ENCODE measurements around the gene KCNH5. TPM values are rescaled to one million over a fixed set of nuclear protein-coding genes. Genes with fewer than 3 reads are reported as not detected.
"Not testable (repeated sequence)": the region's sequence is repeated elsewhere in the genome, so short reads cannot be mapped to it uniquely, and the experiment has no call there.

Gene KCNH5
- total RNA-seq, 2 donors from 2014 or later: not detected

- ATAC-seq (no peak), DNase-seq (ENCODE audit: low spot score in 2 of 2) (no peak)
- H3K36me3 Mint-ChIP-seq: no peaks in the 10 kb centered on the region
- H3K27ac Mint-ChIP-seq: no peak overlapping the region
- H3K9me3 Mint-ChIP-seq: peaks cover 5 to 13% of the 10 kb centered on the region in 2 donors
These were observed 106.5 kb downstream of the KCNH5 start for GRCh38 chr14:62938778-62939177.

GRCh38 chr14:62934439-62934838, 110.8 kb downstream of the KCNH5 start:
- Mint-ChIP-seq H3K27ac (no peak overlapping the region), H3K36me3 (no peaks in the 10 kb centered on the region), H3K9me3 (peaks cover 5 to 13% of the 10 kb centered on the region in 2 donors)
- DNase-seq (ENCODE audit: low spot score in 2 of 2) (no peak), ATAC-seq (no peak)

GRCh38 chr14:62921466-62921865, 123.8 kb downstream of the KCNH5 start:
- DNase-seq (ENCODE audit: low spot score in 2 of 2): no peak
- no peak for ATAC-seq
- peaks cover 0 to 16% of the 10 kb centered on the region in 2 donors for H3K9me3 Mint-ChIP-seq
- no peak overlapping the region for H3K27ac Mint-ChIP-seq
- no peaks in the 10 kb centered on the region for H3K36me3 Mint-ChIP-seq

- ATAC-seq (no peak), DNase-seq (ENCODE audit: low spot score in 2 of 2) (no peak)
- Mint-ChIP-seq H3K9me3 (peaks cover 0 to 6% of the 10 kb centered on the region in 2 donors), H3K27ac (no peak overlapping the region), H3K36me3 (no peaks in the 10 kb centered on the region)
These were observed 128.7 kb downstream of the KCNH5 start for GRCh38 chr14:62916551-62916950.

- ATAC-seq (no peak), DNase-seq (ENCODE audit: low spot score in 2 of 2) (no peak)
- no peak overlapping the region for H3K27ac Mint-ChIP-seq
- peaks cover 0 to 5% of the 10 kb centered on the region in 2 donors for H3K9me3 Mint-ChIP-seq
- no peaks in the 10 kb centered on the region for H3K36me3 Mint-ChIP-seq
These were observed 130.4 kb downstream of the KCNH5 start for GRCh38 chr14:62914873-62915272.

GRCh38 chr14:62914025-62914424, 131.2 kb downstream of the KCNH5 start:
- no peaks in the 10 kb centered on the region for H3K36me3 Mint-ChIP-seq
- ATAC-seq (no peak), DNase-seq (ENCODE audit: low spot score in 2 of 2) (no peak)
- H3K9me3 Mint-ChIP-seq: no peaks in the 10 kb centered on the region
- H3K27ac Mint-ChIP-seq: no peak overlapping the region

GRCh38 chr14:62908506-62908905, 136.8 kb downstream of the KCNH5 start:
- Mint-ChIP-seq H3K27ac (no peak overlapping the region), H3K9me3 (peaks cover 5% of the 10 kb centered on the region in 2 donors), H3K36me3 (no peaks in the 10 kb centered on the region)
- no peak for ATAC-seq
- DNase-seq (ENCODE audit: low spot score in 2 of 2): no peak

GRCh38 chr14:62905566-62905965, 139.7 kb downstream of the KCNH5 start:
- DNase-seq (ENCODE audit: low spot score in 2 of 2) (no peak), ATAC-seq (no peak)
- Mint-ChIP-seq H3K27ac (no peak overlapping the region), H3K9me3 (peaks cover 5 to 9% of the 10 kb centered on the region in 2 donors), H3K36me3 (no peaks in the 10 kb centered on the region)

GRCh38 chr14:62897771-62898170, 147.5 kb downstream of the KCNH5 start:
- Mint-ChIP-seq H3K9me3 (no peaks in the 10 kb centered on the region), H3K36me3 (no peaks in the 10 kb centered on the region), H3K27ac (no peak overlapping the region)
- no peak for ATAC-seq
- DNase-seq (ENCODE audit: low spot score in 2 of 2): no peak

GRCh38 chr14:62896932-62897456, 148.3 kb downstream of the KCNH5 start:
- DNase-seq (ENCODE audit: low spot score in 2 of 2) (no peak), ATAC-seq (no peak)
- Mint-ChIP-seq H3K36me3 (no peaks in the 10 kb centered on the region), H3K27ac (no peak overlapping the region), H3K9me3 (peaks cover 0 to under 1% of the 10 kb centered on the region in 2 donors)

- peaks cover 0 to 3% of the 10 kb centered on the region in 2 donors for H3K9me3 Mint-ChIP-seq
- DNase-seq (ENCODE audit: low spot score in 2 of 2) (no peak), ATAC-seq (no peak)
These were observed 150.5 kb downstream of the KCNH5 start for GRCh38 chr14:62894736-62895135.

GRCh38 chr14:62889364-62889763, 155.9 kb downstream of the KCNH5 start:
- H3K27ac Mint-ChIP-seq: no peak overlapping the region
- no peak for ATAC-seq
- H3K9me3 Mint-ChIP-seq: peaks cover 0 to 3% of the 10 kb centered on the region in 2 donors
- H3K36me3 Mint-ChIP-seq: no peaks in the 10 kb centered on the region
- DNase-seq (ENCODE audit: low spot score in 2 of 2): no peak

More at GRCh38 chr14:62894736-62895135, 150.5 kb downstream of the KCNH5 start:
- Mint-ChIP-seq H3K36me3 (no peaks in the 10 kb centered on the region), H3K27ac (no peak overlapping the region)

GRCh38 chr14:62886461-62886860, 158.8 kb downstream of the KCNH5 start:
- DNase-seq (ENCODE audit: low spot score in 2 of 2) (no peak), ATAC-seq (no peak)
- H3K9me3 Mint-ChIP-seq: no peaks in the 10 kb centered on the region
- no peaks in the 10 kb centered on the region for H3K36me3 Mint-ChIP-seq
- no peak overlapping the region for H3K27ac Mint-ChIP-seq

- H3K36me3 Mint-ChIP-seq: no peaks in the 10 kb centered on the region
- DNase-seq (ENCODE audit: low spot score in 2 of 2) (no peak), ATAC-seq (no peak)
- no peaks in the 10 kb centered on the region for H3K9me3 Mint-ChIP-seq
- H3K27ac Mint-ChIP-seq: no peak overlapping the region
These were observed 159.8 kb downstream of the KCNH5 start for GRCh38 chr14:62885451-62885850.

- Mint-ChIP-seq H3K27ac (no peak overlapping the region), H3K36me3 (no peaks in the 10 kb centered on the region)
- DNase-seq (ENCODE audit: low spot score in 2 of 2): no peak
These were observed 162.3 kb downstream of the KCNH5 start for GRCh38 chr14:62882967-62883366.

GRCh38 chr14:62866376-62866775, 178.9 kb downstream of the KCNH5 start:
- no peak for ATAC-seq

More at GRCh38 chr14:62882967-62883366, 162.3 kb downstream of the KCNH5 start:
- no peaks in the 10 kb centered on the region for H3K9me3 Mint-ChIP-seq
- no peak for ATAC-seq

GRCh38 chr14:62864588-62864987, 180.7 kb downstream of the KCNH5 start:
- Mint-ChIP-seq H3K27ac (no peak overlapping the region), H3K9me3 (peaks cover 4 to 10% of the 10 kb centered on the region in 2 donors), H3K36me3 (no peaks in the 10 kb centered on the region)
- ATAC-seq: no peak
- no peak for DNase-seq (ENCODE audit: low spot score in 2 of 2)

More at GRCh38 chr14:62866376-62866775, 178.9 kb downstream of the KCNH5 start:
- Mint-ChIP-seq H3K36me3 (no peaks in the 10 kb centered on the region), H3K27ac (no peak overlapping the region), H3K9me3 (peaks cover 4 to 10% of the 10 kb centered on the region in 2 donors)
- no peak for DNase-seq (ENCODE audit: low spot score in 2 of 2)

- not testable (repeated sequence) for ATAC-seq
These were observed 187.2 kb downstream of the KCNH5 start for GRCh38 chr14:62858011-62858410.

More at GRCh38 chr14:62858011-62858410, 187.2 kb downstream of the KCNH5 start:
- H3K36me3 Mint-ChIP-seq; H3K9me3 Mint-ChIP-seq; H3K27ac Mint-ChIP-seq; DNase-seq (ENCODE audit: low spot score in 2 of 2): not testable (repeated sequence)

Measured in activated naive CD4-positive, alpha-beta T cell treated with anti-CD3 and anti-CD28 coated beads, Interleukin-2, amount 50 U/mL, for 72 hours (primary cell).